Large intestine (tissue), 3 donors: ENCODE data around the gene PDGFRA. TPM values are rescaled to one million over a fixed set of nuclear protein-coding genes. Genes with fewer than 3 reads are reported as not detected.
"Not testable (repeated sequence)": the region's sequence is repeated elsewhere in the genome, so short reads cannot be mapped to it uniquely, and the experiment has no call there.

Source experiments
- DNase-seq, 2 donors: peaks; one replicate each; pipeline versions ENCODE4 v3.0.0 to v3.0.0-alpha.2; 2013
- H3K27ac ChIP-seq: one replicate; pipeline ENCODE4 v1.5.1; 2013; ENCODE audit warnings: low read length
- H3K27me3 ChIP-seq: 2 replicates; pipeline ENCODE4 v1.6.1; 2013; ENCODE audit warnings: low read length; ENCODE audit not compliant: control insufficient read depth, insufficient read depth
- H3K36me3 ChIP-seq: 2 replicates; pipeline ENCODE4 v1.6.1; 2013; ENCODE audit warnings: low read length; ENCODE audit not compliant: control insufficient read depth, insufficient read depth
- H3K4me1 ChIP-seq: one replicate; pipeline ENCODE4 v1.6.1; 2013; ENCODE audit warnings: low read length; ENCODE audit not compliant: control insufficient read depth, insufficient read depth
- H3K4me3 ChIP-seq: one replicate; pipeline ENCODE4 v1.5.1; 2013; ENCODE audit warnings: low read length
- H3K9me3 ChIP-seq: one replicate; pipeline ENCODE4 v1.6.1; 2013; ENCODE audit warnings: mild to moderate bottlenecking, low read depth, low read length, moderate library complexity; ENCODE audit not compliant: control insufficient read depth
- WGBS: methylation state at CpG from one replicate; pipeline ENCODE4 v1.1.5; 2013; ENCODE audit warnings: low lambda C conversion rate; ENCODE audit not compliant: insufficient coverage; 5-methylcytosine and 5-hydroxymethylcytosine counted together
- polyA plus RNA-seq: library from polyadenylated mRNA; unstranded; fragments of 120-200 nt; gene quantifications from one replicate; pipeline ENCODE4 v1.2.1, GENCODE V29; 2013

The PDGFRA gene
- polyA plus RNA-seq, 1 donor = 92.0 TPM

GRCh38 chr4:54318904-54319303, 89.8 kb downstream of the PDGFRA start:
- DNase-seq = no peak
- Histone ChIP-seq H3K4me1 (no peaks in the 10 kb centered on the region), H3K27ac (no peak overlapping the region), H3K36me3 (no peaks in the 10 kb centered on the region), H3K27me3 (no peaks in the 10 kb centered on the region), H3K4me3 (no peak overlapping the region), H3K9me3 (no peaks in the 10 kb centered on the region)
- no CpG with 5 or more reads among the region's 5 CpGs for WGBS

- no CpG with 5 or more reads among the region's 7 CpGs for WGBS
These were observed 92.0 kb downstream of the PDGFRA start for GRCh38 chr4:54320826-54321685.

GRCh38 chr4:54322818-54323417, 93.8 kb downstream of the PDGFRA start:
- no peaks in the 10 kb centered on the region for H3K36me3 ChIP-seq
- 100% methylated on average over 1 of the region's 10 CpGs for WGBS
- peak; percentile 47 to 57 for DNase-seq
- H3K27ac ChIP-seq = no peak overlapping the region
- no peaks in the 10 kb centered on the region for H3K4me1 ChIP-seq
- H3K27me3 ChIP-seq = no peaks in the 10 kb centered on the region
- peaks cover 10% of the 10 kb centered on the region for H3K9me3 ChIP-seq
- no peak overlapping the region for H3K4me3 ChIP-seq

More at GRCh38 chr4:54320826-54321685, 92.0 kb downstream of the PDGFRA start:
- Histone ChIP-seq H3K27me3 (no peaks in the 10 kb centered on the region), H3K9me3 (peaks cover 6% of the 10 kb centered on the region), H3K36me3 (no peaks in the 10 kb centered on the region), H3K4me1 (no peaks in the 10 kb centered on the region), H3K4me3 (no peak overlapping the region), H3K27ac (no peak overlapping the region)
- DNase-seq = no peak

- Histone ChIP-seq H3K4me1 (no peaks in the 10 kb centered on the region), H3K36me3 (no peaks in the 10 kb centered on the region), H3K9me3 (peaks cover 6% of the 10 kb centered on the region), H3K27me3 (no peaks in the 10 kb centered on the region), H3K27ac (no peak overlapping the region), H3K4me3 (no peak overlapping the region)
- no peak for DNase-seq
- no CpG with 5 or more reads among the region's 3 CpGs for WGBS
These were observed 101.8 kb downstream of the PDGFRA start for GRCh38 chr4:54330896-54331295.

- H3K27ac ChIP-seq = no peak overlapping the region
- no CpG with 5 or more reads among the region's 4 CpGs for WGBS
- no peaks in the 10 kb centered on the region for H3K27me3 ChIP-seq
- H3K36me3 ChIP-seq = no peaks in the 10 kb centered on the region
- no peak for DNase-seq
- no peak overlapping the region for H3K4me3 ChIP-seq
- H3K9me3 ChIP-seq = no peaks in the 10 kb centered on the region
- H3K4me1 ChIP-seq = no peaks in the 10 kb centered on the region
These were observed 103.4 kb downstream of the PDGFRA start for GRCh38 chr4:54332542-54332941.

GRCh38 chr4:54333657-54334056, 104.6 kb downstream of the PDGFRA start:
- no CpG with 5 or more reads among the region's 2 CpGs for WGBS
- no peak for DNase-seq
- no peaks in the 10 kb centered on the region for H3K27me3 ChIP-seq
- H3K4me3 ChIP-seq = no peak overlapping the region
- no peaks in the 10 kb centered on the region for H3K9me3 ChIP-seq
- no peak overlapping the region for H3K27ac ChIP-seq
- H3K4me1 ChIP-seq = no peaks in the 10 kb centered on the region
- H3K36me3 ChIP-seq = no peaks in the 10 kb centered on the region

- not testable (repeated sequence) for H3K4me3 ChIP-seq
These were observed 105.7 kb downstream of the PDGFRA start for GRCh38 chr4:54334769-54335168.

GRCh38 chr4:54337009-54337408, 107.9 kb downstream of the PDGFRA start:
- Histone ChIP-seq H3K4me3 (no peak overlapping the region), H3K27ac (no peak overlapping the region), H3K27me3 (no peaks in the 10 kb centered on the region), H3K36me3 (no peaks in the 10 kb centered on the region), H3K9me3 (no peaks in the 10 kb centered on the region), H3K4me1 (no peaks in the 10 kb centered on the region)
- no CpG with 5 or more reads among the region's 4 CpGs for WGBS
- DNase-seq = no peak

More at GRCh38 chr4:54334769-54335168, 105.7 kb downstream of the PDGFRA start:
- H3K36me3 ChIP-seq, DNase-seq, H3K4me1 ChIP-seq, H3K27me3 ChIP-seq, H3K9me3 ChIP-seq, H3K27ac ChIP-seq: not testable (repeated sequence)

GRCh38 chr4:54342067-54342466, 113.0 kb downstream of the PDGFRA start:
- no CpG with 5 or more reads among the region's 3 CpGs for WGBS
- H3K27ac ChIP-seq, H3K4me1 ChIP-seq, H3K36me3 ChIP-seq, H3K27me3 ChIP-seq, H3K9me3 ChIP-seq, DNase-seq, H3K4me3 ChIP-seq: not testable (repeated sequence)
